Astrocyte of the cerebellum (primary cell): ENCODE results near the gene MTMR12.
A peak's percentile ranks its signal among the peaks of the same experiment; 100 is the strongest.

Experiments
- DNase-seq: peaks from one replicate; pipeline ENCODE4 v3.0.0-alpha.2; 2011; ENCODE audit warnings: low read depth
- H3K4me3 ChIP-seq: 2 replicates; pipeline ENCODE4 v1.5.1; 2011; ENCODE audit warnings: mild to moderate bottlenecking, low read depth, low read length, moderate library complexity
- CTCF ChIP-seq: IDR thresholded peaks from 2 replicates; pipeline ENCODE4 v1.5.1; 2012; ENCODE audit warnings: low read length, low read depth, moderate library complexity, mild to moderate bottlenecking; ENCODE audit errors: missing control alignments
- in situ Hi-C: cut with HindIII; loops from 2 replicates; pipeline ENCODE4 v1.10.0; 2017; ENCODE audit warnings: low sequenced_read_pairs

MTMR12 gene

DNA sequence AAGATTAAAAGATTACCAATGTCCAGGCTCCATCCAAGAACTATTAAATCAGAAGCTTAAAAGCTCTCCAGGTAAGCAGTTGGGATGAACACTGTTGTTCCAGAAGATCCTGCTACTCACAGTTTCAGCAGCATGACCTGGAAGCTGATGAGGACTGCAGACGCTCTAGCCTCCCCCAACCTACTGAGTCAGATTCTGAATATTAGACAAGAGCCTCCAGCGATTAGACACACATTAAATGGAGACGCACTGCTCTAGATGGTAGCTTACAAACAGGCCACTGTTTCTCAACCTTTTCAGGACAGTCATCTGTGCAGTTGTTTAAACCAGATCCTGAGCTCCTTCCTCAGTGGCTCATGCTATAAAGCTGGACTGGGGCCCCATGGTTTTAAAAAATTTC is 54.3 kb downstream of the MTMR12 start:
- H3K4me3 ChIP-seq: no peak overlapping the region
- no peak for TF ChIP-seq CTCF
- in situ Hi-C loops: no loop called here
- no peak for DNase-seq

DNA sequence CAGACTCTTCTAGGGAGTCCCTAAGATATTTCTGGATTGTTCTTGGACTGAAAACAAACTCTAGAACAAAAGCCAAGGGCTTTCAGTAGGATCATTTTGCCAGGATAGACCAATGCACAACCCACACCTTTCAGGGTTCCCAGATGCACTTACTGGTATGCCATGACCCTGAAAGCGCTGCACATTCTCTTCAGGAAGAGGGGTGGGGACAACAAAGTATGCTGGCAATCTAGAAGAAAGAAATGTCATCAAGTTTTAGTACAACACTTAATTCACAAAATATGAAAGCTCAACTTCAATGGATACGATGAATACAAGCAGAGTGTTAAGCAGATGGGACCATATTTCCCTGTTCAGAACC is 57.2 kb downstream of the MTMR12 start:
- in situ Hi-C loops: no loop called here
- H3K4me3 ChIP-seq: no peak overlapping the region
- DNase-seq: no peak

DNA sequence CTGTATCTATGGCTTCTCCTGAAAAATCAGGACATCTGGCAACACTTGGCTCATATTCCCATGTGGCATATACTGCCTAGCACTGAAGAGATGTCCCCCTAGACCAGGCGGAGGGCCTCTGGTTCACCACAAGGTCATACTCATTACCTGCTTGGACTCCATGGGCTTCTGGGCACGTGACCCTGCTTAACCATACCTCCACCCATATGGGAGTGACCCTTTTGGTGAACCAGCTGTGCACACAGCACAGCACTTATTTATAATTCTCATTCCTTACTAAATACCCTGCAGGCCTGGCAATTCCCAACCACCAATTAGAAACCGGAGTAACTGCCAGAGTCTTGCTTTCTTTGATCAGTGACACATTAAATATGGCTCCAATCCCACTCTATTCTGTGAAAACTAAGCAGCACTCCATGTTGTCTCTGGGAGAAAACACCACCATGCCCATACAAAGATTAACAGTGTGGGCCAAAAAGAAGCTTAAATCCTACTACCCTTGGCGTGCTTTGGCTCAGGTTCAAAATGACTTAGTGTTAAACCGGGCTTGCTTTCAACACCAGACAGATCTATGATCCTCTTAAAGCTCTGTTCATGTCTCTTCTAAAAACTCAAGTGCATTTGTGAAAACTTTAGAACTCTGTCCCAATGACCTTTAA is 57.7 kb downstream of the MTMR12 start:
- H3K4me3 ChIP-seq: no peak overlapping the region
- DNase-seq: peak; percentile 61
- in situ Hi-C loops: no loop called here
- TF ChIP-seq CTCF: no peak

More for the DNA sequence above, 57.2 kb downstream of the MTMR12 start:
- no peak for TF ChIP-seq CTCF

- peak; percentile 71 for DNase-seq
- TF ChIP-seq CTCF: no peak
- in situ Hi-C loops: no loop called here
- no peak overlapping the region for H3K4me3 ChIP-seq
Measured at GRCh38 chr5:32251871-32252458, 60.8 kb downstream of the MTMR12 start.

- no peak for TF ChIP-seq CTCF
- no peak overlapping the region for H3K4me3 ChIP-seq
- in situ Hi-C loops: no loop called here
- DNase-seq: no peak
Measured at GRCh38 chr5:32249668-32250067, 63.1 kb downstream of the MTMR12 start.

DNA sequence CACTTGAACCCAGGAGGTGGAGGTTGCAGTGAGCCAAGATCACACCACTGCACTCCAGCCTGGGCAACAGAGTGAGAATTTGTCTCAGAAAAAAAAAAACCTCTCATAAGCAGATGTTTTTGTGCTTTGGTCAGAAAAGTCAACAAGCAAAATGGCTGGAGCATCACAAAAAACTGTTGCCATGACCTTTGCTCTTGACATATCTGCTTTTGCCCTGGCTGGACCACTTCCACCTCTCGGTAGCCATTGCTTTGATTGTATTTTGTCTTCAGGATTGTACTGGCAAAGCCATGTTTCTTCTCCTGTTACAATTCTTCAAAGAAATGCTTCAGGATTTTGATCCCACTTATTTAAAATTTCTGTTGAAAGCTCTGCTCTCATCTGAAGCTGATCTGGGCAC is 67.0 kb downstream of the MTMR12 start:
- in situ Hi-C loops: no loop called here
- H3K4me3 ChIP-seq: no peak overlapping the region
- no peak for DNase-seq
- no peak for TF ChIP-seq CTCF

GRCh38 chr5:32244017-32244416 is 68.7 kb downstream of the MTMR12 start:
- in situ Hi-C loops: no loop called here
- DNase-seq: no peak
- no peak overlapping the region for H3K4me3 ChIP-seq
- TF ChIP-seq CTCF: no peak
